Measurements from ENCODE around the gene PLA1A.
"Not testable (repeated sequence)": the region's sequence is repeated elsewhere in the genome, so short reads cannot be mapped to it uniquely, and the experiment has no call there.

The PLA1A gene

GRCh38 chr3:119597548-119598288 lies at the start of gene PLA1A:
TSS of gene PLA1A (plus strand) at chr3:119597885. CDS start at chr3:119597914, 29 bp downstream.
- DNase-seq (ENCODE audit: low read depth): no peak

GRCh38 chr3:119548341-119548740 lies 49.3 kb upstream of the PLA1A start:
- no peak for DNase-seq (ENCODE audit: low read depth)

GRCh38 chr3:119550192-119550910 lies 47.3 kb upstream of the PLA1A start:
- no peak for DNase-seq (ENCODE audit: low read depth)

GRCh38 chr3:119551598-119551997 lies 46.1 kb upstream of the PLA1A start:
- no peak for DNase-seq (ENCODE audit: low read depth)

- not testable (repeated sequence) for DNase-seq (ENCODE audit: low read depth)
Measured at GRCh38 chr3:119552928-119553327, 44.8 kb upstream of the PLA1A start.

GRCh38 chr3:119553823-119554415 lies 43.8 kb upstream of the PLA1A start:
- DNase-seq (ENCODE audit: low read depth): no peak

GRCh38 chr3:119555309-119555735 lies 42.4 kb upstream of the PLA1A start:
- DNase-seq (ENCODE audit: low read depth): no peak

GRCh38 chr3:119555929-119556328 lies 41.8 kb upstream of the PLA1A start:
- no peak for DNase-seq (ENCODE audit: low read depth)

GRCh38 chr3:119557192-119557876 lies 40.4 kb upstream of the PLA1A start:
- DNase-seq (ENCODE audit: low read depth): no peak

- no peak for DNase-seq (ENCODE audit: low read depth)
Measured at GRCh38 chr3:119557877-119558269, 39.8 kb upstream of the PLA1A start.

GRCh38 chr3:119558626-119559317 lies 38.9 kb upstream of the PLA1A start:
- DNase-seq (ENCODE audit: low read depth): no peak

GRCh38 chr3:119559441-119559963 lies 38.2 kb upstream of the PLA1A start, which contains the start of gene CD80:
TSS of gene CD80 (minus strand) at chr3:119559614. CDS start at chr3:119557728, 1,886 bp downstream.
- peak; percentile 41 for DNase-seq (ENCODE audit: low read depth)

- no peak for DNase-seq (ENCODE audit: low read depth)
Measured at GRCh38 chr3:119560160-119560559, 37.5 kb upstream of the PLA1A start.

GRCh38 chr3:119562307-119562961 lies 35.3 kb upstream of the PLA1A start:
- DNase-seq (ENCODE audit: low read depth): no peak

- not testable (repeated sequence) for DNase-seq (ENCODE audit: low read depth)
Measured at GRCh38 chr3:119563334-119563733, 34.4 kb upstream of the PLA1A start.

- no peak for DNase-seq (ENCODE audit: low read depth)
Measured at GRCh38 chr3:119569156-119569555, 28.5 kb upstream of the PLA1A start.

GRCh38 chr3:119570229-119570628 lies 27.5 kb upstream of the PLA1A start:
- DNase-seq (ENCODE audit: low read depth): no peak

- DNase-seq (ENCODE audit: low read depth): no peak
Measured at GRCh38 chr3:119571230-119571629, 26.5 kb upstream of the PLA1A start.

GRCh38 chr3:119571688-119572087 lies 26.0 kb upstream of the PLA1A start:
- no peak for DNase-seq (ENCODE audit: low read depth)

- no peak for DNase-seq (ENCODE audit: low read depth)
Measured at GRCh38 chr3:119575507-119575906, 22.2 kb upstream of the PLA1A start.
